Posterior vena cava (tissue), 2 donors: ENCODE data around the gene UNC5C. TPM values are rescaled to one million over a fixed set of nuclear protein-coding genes. Genes with fewer than 3 reads are reported as not detected.

Experiments
- DNase-seq: peaks from one replicate; pipeline ENCODE4 v3.0.0-alpha.2; 2020; ENCODE audit warnings: low spot score
- intact Hi-C, 2 donors: fragments of 100-400 bp; cut with DNase I; formaldehyde crosslinking; loops; one replicate each; pipeline versions ENCODE4 v1.14.1 to v1.14.2; 2022 to 2023
- total RNA-seq, 2 donors: library from RNA; stranded (reverse); fragmentation: NEBNext Ultra II Directional; extraction: Animal tissue kit (Norgen Biotek cat#: 25700); gene quantifications; one replicate each; pipeline ENCODE4 v1.2.1, GENCODE V29; 2021
- donor health status: DM: yes; HTN: yes; CAD: no.
- donor health status: DM: yes; HTN: yes; CAD: no.

Gene UNC5C
- total RNA-seq, 2 donors from 2014 or later = 9.2 to 14.9 TPM

DNA sequence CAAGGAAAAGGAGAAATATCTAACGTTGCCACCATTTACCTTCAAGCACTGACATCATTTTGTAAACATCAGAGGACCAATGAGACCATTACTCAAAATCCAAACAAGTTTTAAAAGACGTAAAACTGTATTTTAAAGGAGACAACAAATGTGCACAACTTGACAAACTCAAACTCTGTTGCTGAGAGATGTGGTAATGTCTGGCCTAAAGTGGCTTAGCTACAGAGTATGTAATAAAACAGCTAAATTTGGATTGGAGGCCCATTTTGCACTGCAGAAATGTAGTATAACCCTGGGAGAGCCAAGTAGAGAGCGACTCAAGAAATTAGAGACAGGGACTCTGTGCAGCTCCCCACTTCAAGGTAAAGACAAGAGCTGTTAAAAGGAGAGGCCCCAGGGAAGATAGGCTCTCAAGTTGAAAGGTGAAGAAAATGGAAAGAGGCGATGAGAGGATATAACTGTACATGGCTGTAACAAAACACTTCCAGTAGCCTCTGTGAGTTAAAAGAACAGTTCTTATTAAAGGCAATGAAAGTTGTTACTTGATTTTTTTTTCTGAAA, 20.3 kb downstream of the UNC5C start:
- intact Hi-C loops = no loop called here
- DNase-seq = no peak

DNA sequence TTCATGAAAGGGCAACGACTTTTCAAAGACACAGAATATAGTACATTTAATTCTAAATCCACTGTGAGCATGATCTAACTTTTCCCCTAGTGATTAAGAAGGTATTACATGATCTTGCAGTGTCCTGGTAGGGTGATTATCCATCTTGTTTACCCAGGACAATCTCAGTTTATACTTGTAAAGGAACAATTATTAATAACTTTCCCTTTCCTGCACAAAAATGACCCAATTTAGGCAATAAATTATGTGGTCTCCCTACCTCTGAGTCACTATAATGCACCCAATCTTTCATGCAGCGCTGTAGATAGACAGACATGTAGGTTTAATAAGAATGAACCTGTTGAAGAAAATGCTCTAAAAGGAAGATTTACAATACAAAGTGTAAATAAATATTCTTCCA, 22.7 kb downstream of the UNC5C start:
- DNase-seq = no peak
- intact Hi-C loops = no loop called here

DNA sequence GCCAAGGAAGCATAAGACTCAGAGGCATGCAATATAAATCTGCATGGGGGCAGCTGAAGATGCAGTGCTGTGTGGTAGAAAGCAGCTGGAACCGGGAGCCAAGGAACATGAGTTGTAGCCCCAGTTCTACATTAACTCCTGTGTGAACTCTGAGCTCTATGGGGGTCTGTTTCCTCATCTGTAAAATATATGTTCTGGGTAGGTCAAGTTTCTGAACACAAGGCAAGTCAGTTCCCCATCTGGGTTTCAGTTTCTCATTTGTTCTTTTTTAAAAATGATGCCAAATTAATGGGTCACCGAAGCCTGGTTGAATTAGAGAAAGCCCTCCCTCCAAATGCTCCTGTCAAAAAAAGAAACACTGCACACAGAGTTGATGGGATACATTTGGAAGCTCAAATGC, 24.0 kb downstream of the UNC5C start:
- intact Hi-C loops = no loop called here
- no peak for DNase-seq

DNA sequence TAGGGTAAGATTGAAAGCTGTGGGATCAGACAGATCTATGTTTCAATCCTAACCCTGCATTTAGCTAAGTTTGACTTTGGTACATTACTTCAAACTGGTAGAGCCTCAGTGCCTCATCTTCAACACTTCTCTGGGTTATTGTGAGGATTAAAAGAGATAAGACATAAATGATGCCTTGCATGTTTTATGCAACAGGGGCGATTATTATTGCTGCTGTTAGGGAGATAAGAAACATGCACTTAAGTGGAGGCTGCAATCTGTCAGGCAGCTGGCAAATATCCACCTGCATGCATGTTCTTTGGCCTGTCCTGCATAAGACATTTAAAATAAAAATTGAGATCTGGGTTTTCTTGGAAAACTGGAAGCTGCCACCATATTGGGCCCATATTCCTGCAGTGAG, 24.6 kb downstream of the UNC5C start:
- DNase-seq = no peak
- intact Hi-C loops = no loop called here

DNA sequence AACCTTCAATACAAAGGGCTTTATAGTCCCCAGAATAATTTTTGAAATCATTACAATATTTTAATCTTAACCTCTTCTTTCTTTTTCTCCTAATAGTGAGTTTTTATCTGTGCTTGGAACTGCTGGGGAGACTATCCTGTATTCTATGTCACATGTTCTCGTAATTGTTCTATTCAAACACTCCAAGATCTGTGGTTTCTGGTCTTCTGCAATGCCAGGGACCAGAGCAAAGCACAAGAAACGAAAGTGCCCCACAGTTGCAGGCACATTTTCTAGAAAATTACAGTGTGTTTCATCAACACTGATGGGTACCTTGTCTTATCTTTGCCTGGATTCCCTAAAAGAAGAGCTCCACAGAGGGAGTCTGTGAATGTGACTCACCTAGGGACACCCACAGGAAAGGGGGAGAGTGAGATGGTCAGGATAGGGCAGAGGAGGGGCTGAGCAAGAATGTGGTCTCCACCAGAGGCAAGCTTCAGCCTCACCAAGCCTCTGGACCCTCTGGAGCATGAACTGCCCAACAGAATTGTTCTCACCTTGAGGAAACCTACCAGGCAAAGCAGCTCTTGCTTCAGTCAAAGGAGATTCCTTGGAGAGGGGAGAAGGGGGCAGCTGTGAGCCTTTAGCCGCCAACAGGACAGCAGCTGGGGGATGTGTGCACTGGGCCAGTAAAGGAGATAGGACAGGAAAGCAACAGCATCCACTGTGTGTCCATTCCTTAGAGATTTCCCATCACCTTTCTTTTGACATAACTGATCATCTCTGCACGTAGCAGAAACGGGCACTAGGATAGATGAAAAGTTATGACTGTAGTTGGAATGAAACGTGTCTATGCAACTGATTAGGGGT, 25.9 kb downstream of the UNC5C start:
- DNase-seq = no peak
- intact Hi-C loops = no loop called here

- DNase-seq = no peak
- intact Hi-C loops = no loop called here
These were observed 31.0 kb downstream of the UNC5C start for GRCh38 chr4:95517576-95518345.

DNA sequence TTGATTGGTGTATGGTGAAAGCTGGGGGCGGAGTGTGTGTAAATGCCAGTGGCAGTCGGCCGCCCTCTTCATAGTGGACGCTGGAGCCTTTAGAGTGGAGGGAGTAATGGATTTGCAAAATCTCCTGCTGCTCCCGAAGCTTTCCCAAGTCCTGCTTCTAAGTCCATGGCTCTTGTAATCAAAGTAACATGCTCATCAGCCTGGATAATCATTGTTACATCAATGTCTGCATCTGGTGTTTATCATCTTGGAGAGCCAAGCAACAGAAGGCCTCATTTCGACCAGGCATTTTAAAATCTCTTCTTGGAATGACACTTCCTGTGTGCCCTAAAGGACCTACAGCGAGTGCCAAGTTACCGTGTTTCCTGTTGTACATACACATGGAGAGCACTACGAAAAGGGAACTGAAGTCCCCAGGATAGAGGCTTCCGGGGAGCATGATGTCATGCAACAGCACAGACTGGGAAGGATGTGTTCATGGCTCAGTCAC, 32.2 kb downstream of the UNC5C start:
- intact Hi-C loops = no loop called here
- no peak for DNase-seq

DNA sequence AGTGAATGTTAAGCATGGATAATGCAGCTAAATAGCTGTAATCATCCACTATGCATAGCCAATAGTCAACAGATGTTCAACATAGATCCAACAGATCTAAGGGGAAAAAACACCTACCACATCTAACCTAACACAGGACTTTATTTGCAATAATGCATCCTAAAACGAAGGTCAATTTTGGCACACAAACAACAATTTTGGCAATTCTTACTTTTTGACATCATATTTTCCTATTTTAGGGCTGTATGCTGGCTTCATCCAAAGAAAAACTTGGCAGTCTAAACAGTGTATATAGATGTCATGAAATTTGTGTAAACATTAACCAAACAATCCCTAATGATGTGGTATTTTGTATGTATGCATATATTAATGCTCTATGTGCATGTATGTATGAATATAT, 33.2 kb downstream of the UNC5C start:
- DNase-seq = no peak
- intact Hi-C loops = no loop called here

GRCh38 chr4:95513022-95513421, 35.8 kb downstream of the UNC5C start:
- no peak for DNase-seq
- intact Hi-C loops = no loop called here

DNA sequence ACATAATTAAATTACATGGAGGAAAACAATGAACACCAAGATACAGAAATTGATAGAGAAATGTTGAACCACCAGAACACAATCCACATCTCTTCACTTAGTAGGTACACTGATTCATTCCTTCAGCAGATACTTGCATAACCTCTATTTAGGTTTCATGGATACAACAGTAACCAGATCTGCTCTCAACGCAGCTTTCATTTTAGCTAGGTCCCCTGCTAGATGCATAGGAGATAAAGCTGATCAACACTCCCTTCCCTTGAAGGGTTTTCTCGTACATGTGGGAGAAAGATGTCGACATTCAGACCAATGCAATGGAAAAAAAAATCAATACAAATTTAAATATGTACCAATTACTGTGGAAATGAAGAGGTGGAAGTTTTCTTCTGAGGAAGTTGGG, 37.3 kb downstream of the UNC5C start:
- no peak for DNase-seq
- intact Hi-C loops = no loop called here

DNA sequence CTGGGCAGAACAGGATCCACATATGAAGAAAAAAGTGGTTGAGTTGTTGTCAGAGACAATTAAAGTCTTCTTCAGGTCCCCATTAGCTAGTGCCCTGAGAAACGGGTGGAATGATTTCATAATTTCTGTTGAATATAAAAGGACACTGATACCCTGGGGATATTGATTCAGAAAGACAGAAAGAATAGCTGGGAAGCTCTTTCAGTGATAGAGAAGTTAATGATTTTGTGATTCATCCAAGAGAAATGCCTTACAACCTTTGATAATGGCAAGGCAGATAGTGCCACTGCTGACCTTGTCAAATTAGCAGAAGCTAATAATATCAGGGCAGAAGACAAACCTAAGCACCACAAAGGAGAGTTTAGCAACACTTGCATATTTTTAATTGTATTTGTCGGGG, 37.9 kb downstream of the UNC5C start:
- no peak for DNase-seq
- intact Hi-C loops = no loop called here

DNA sequence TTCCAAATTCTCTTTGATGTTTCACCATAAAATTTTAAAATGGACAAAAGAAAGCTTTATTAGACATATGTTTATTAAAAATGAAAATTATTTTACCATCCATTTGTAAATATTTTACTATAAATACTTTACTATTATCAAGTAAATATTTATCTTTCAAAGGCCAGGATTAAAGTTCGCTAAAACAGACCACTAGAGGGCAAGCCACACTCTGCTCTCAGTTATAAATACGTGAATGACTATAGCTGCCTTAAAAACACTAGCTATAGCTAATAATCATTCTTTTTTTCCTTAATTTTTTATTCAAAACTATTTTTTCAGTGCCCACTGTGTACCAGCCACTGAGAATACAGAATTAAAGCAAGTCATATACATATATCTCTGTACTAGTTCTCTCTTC, 38.6 kb downstream of the UNC5C start:
- intact Hi-C loops = no loop called here
- DNase-seq = no peak

DNA sequence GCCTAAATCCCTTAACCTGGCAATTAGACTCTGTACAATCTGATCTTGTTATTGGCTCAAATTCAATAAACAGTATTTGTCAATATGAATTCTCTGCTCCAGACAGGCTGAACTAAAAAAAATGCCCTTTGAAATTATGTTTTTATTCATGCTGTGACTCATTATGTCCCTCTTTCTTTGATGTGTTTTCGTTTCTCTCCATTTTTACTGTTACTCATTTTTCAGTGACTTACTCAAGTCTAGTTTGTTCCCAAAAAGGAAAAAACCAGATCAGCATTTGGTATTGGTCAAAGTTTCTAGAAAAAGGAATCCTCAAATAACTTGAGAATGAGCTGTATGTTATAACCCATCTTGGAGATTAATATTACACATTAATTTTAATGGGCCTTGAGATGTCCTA, 40.4 kb downstream of the UNC5C start:
- no peak for DNase-seq
- intact Hi-C loops = no loop called here

GRCh38 chr4:95507561-95507960, 41.2 kb downstream of the UNC5C start:
- intact Hi-C loops = no loop called here
- no peak for DNase-seq

GRCh38 chr4:95507147-95507546, 41.6 kb downstream of the UNC5C start:
- intact Hi-C loops = no loop called here

DNA sequence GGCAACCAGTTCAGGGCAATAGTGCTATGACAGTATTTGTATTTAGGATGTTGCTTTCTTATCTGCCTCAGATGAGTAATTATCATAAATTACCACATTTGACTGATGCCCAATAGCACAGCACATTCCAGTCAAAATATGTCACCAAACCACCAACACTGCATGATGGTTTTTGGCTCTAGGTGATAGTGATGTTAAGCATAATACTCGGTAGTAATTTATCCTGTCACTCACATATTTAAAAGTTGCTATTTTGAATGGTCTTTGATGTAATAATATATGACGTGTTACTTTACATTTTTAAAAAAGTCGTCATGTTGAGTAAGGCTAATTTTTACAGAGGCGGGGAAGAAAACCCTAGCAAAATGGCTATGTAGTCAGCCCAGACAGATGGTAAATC, 42.5 kb downstream of the UNC5C start:
- intact Hi-C loops = no loop called here
- no peak for DNase-seq

More at GRCh38 chr4:95507147-95507546, 41.6 kb downstream of the UNC5C start:
- DNase-seq = no peak

- intact Hi-C loops = no loop called here
- no peak for DNase-seq
These were observed 43.0 kb downstream of the UNC5C start for GRCh38 chr4:95505799-95506198.

GRCh38 chr4:95505151-95505550, 43.6 kb downstream of the UNC5C start:
- intact Hi-C loops = no loop called here
- DNase-seq = no peak

DNA sequence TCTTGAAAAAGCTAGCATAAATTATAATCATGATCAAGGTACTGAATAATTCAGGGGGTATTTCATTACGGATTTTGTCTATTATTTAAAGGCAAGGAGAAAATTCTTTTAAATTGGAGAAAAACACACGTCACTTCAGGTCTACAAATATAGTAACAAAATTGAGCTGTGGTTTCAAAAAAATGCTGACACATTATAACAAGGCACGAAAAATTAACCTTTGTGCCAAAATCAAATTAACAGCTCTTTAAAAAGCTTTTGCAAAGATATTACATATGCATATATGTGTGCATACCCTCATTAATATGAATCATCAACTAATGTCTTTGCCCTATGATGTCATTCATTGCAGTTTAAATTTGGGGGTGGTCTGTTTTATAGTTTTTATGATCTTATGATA, 44.3 kb downstream of the UNC5C start:
- no peak for DNase-seq
- intact Hi-C loops = no loop called here

GRCh38 chr4:95500361-95500760, 48.4 kb downstream of the UNC5C start:
- no peak for DNase-seq
- intact Hi-C loops = no loop called here
